ENCODE results near the gene RAPGEF4. TPM values are rescaled to one million over a fixed set of nuclear protein-coding genes. Genes with fewer than 3 reads are reported as not detected.
A peak's percentile ranks its signal among the peaks of the same experiment; 100 is the strongest.

Gene RAPGEF4
- total and polyA plus RNA-seq, 2 of the 4 experiments (the other 2 are of a cell fraction) = 1.7 to 3.2 TPM

- Histone ChIP-seq H3K79me1 (ENCODE audit: low read depth in 1 of 2, low read length in 2 of 2) (peaks cover 32 to 55% of the 10 kb centered on the region in 2 experiments), H3K9me3 (ENCODE audit: control insufficient read depth, insufficient read depth, low read length) (no peaks in the 10 kb centered on the region), H3K27ac (ENCODE audit: insufficient read depth, low read length) (no peak overlapping the region), H2BK15ac (ENCODE audit: low read depth, low read length) (no peak overlapping the region), H2AK9ac (replicated peaks; ENCODE audit: low read depth, low read length, poor library complexity) (no peak overlapping the region), H2BK20ac (ENCODE audit: low read depth, low read length) (no peak overlapping the region), H4K20me1 (ENCODE audit: insufficient read depth, low read length) (0 out of 2 replicates have a peak, but pooled peaks cover 4% of the 10 kb centered on the region), H3K23ac (ENCODE audit: low read depth, low read length) (no peak overlapping the region), H3K9me1 (ENCODE audit: insufficient read depth, low read length) (peaks cover 7% of the 10 kb centered on the region), H3K27me3 (ENCODE audit: control insufficient read depth, insufficient read depth, low read length) (no peaks in the 10 kb centered on the region), H2BK5ac (ENCODE audit: low read depth, low read length, poor library complexity, severe bottlenecking) (peak overlapping the region; percentile 71), H3K4me2 (ENCODE audit: low read depth, low read length) (peak overlapping the region; percentile 13; the same call in 1 of the 2 replicates), H4K91ac (ENCODE audit: insufficient read depth, low read depth, low read length) (no peak overlapping the region), H3K36me3 (ENCODE audit: control insufficient read depth, insufficient read depth, low read length) (peaks cover 14% of the 10 kb centered on the region), H4K8ac (ENCODE audit: low read depth in 2 of 2, low read length in 2 of 2) (no peak overlapping the region), H3K4me1 (ENCODE audit: control insufficient read depth, insufficient read depth, low read length) (peaks cover 10% of the 10 kb centered on the region), H3K4ac (ENCODE audit: low read depth, low read length) (no peak overlapping the region), H4K5ac (ENCODE audit: low read depth, low read length) (no peak overlapping the region), H2AFZ (replicated peaks; ENCODE audit: low read length, poor library complexity) (no peak overlapping the region), H2BK120ac (ENCODE audit: low read depth, low read length) (no peak overlapping the region), H3K9ac (ENCODE audit: low read depth, low read length) (no peak overlapping the region), H3K14ac (replicated peaks; ENCODE audit: low read depth, low read length) (no peak overlapping the region), H3K4me3 (ENCODE audit: insufficient read depth, low read depth, low read length) (no peak overlapping the region), H3K56ac (ENCODE audit: extremely low read depth, insufficient read depth, low read length) (no peak overlapping the region), H3K18ac (ENCODE audit: low read depth, low read length) (peak overlapping the region; percentile 69; the same call in 1 of the 2 replicates), H2AK5ac (ENCODE audit: low read depth, low read length) (no peak overlapping the region)
- intact Hi-C loops (cut with micrococcal nuclease) (no loop called here), in situ Hi-C loops (cut with MboI; ENCODE audit: low sequenced_read_pairs) (no loop called here), dilution Hi-C loops (cut with HindIII; ENCODE audit: low sequenced_read_pairs, unreplicated experiment) (no loop called here)
- ATAC-seq (ENCODE audit: low read depth) (peak; percentile 60), DNase-seq (no peak)
- no peak for TF ChIP-seq POLR2A (IDR thresholded peaks at IDR 0.05; ENCODE audit: low read depth, low read length)
- TF ChIP-seq NFE2L2 (IDR thresholded peaks at IDR 0.05; ENCODE audit: low read depth, low read length) = no peak
- TF ChIP-seq MXI1 (IDR thresholded peaks at IDR 0.05; ENCODE audit: borderline replicate concordance, low read depth, low read length) = no peak
- TF ChIP-seq CHD1 (IDR thresholded peaks at IDR 0.05; ENCODE audit: low read depth, low read length) = no peak
- no peak for TF ChIP-seq MAZ (IDR thresholded peaks at IDR 0.05; ENCODE audit: borderline replicate concordance, low read depth, low read length)
- TF ChIP-seq MAFK (IDR thresholded peaks at IDR 0.05; ENCODE audit: low read depth, low read length) = no peak
- TF ChIP-seq CEBPB (IDR thresholded peaks at IDR 0.05; ENCODE audit: low read depth, low read length) = no peak
- TF ChIP-seq RFX5 (IDR thresholded peaks at IDR 0.05; ENCODE audit: low read depth, low read length) = no peak
- no peak for TF ChIP-seq BHLHE40 (IDR thresholded peaks at IDR 0.05; ENCODE audit: low read depth, low read length)
- no peak for TF ChIP-seq ELK1 (IDR thresholded peaks at IDR 0.05; ENCODE audit: borderline replicate concordance, low read depth, low read length)
- CTCF ChIA-PET = interaction anchor here (0.7 to 2.6 kb wide), 4 partner anchors 9 to 280 kb away, joined by 3 to 8 read pairs (median 4); no protein-coding TSS in a partner anchor
- WGBS, 2 experiments (ENCODE audit: extremely low coverage in 2 of 2, insufficient read length in 1 of 2) = no CpG with 5 or more reads among the region's 1 CpG
- POLR2A ChIA-PET (ENCODE audit: unreplicated experiment) = no interaction called here
- BruUV-seq (replicated peaks) = no TSS peak
These were observed 359.7 kb downstream of the RAPGEF4 start for GRCh38 chr2:173095356-173095755.

Measured in IMR-90 (cell line).